PC-3 (cell line): ENCODE data around the gene HSD3B7.

Experiments
- CTCF ChIP-seq: fragments of 300-600 bp; sonication (generic); conservative IDR thresholded peaks from 2 replicates; pipeline ENCODE4 v1.5.1; 2017; ENCODE audit warnings: antibody characterized with exemption, low read depth, mild to moderate bottlenecking, low read length
- EZH2 ChIP-seq: fragments of 300-600 bp; sonication (generic); IDR thresholded peaks from one replicate; pipeline ENCODE4 v1.6.1; 2017; ENCODE audit warnings: antibody characterized with exemption, mild to moderate bottlenecking, low read length; ENCODE audit not compliant: unreplicated experiment

GRCh38 chr16:31004658-31005057, 19.7 kb downstream of the HSD3B7 start:
- TF ChIP-seq CTCF (no peak), EZH2 (no peak)
